HCT116 (cell line): ENCODE data around the gene PIK3R4. TPM values are rescaled to one million over a fixed set of nuclear protein-coding genes. Genes with fewer than 3 reads are reported as not detected.

ENCODE experiments used
- ATAC-seq: fragments of 200-7000 bp; cut with Tn5 transposase; 2 replicates; pipeline ENCODE4 v1.9.1; 2020; ENCODE audit warnings: mild to moderate bottlenecking, moderate library complexity
- BruUV-seq: library from RNA; stranded (reverse); fragments of 400-500 nt; replicated peaks from 2 replicates; lab custom pipeline; 2021; lab: Mats Ljungman, UMichigan
- CTCF ChIA-PET: fragments of 300-600 bp; sonication (Branson Sonifier 250); formaldehyde crosslinking; loops from one replicate; lab custom pipeline; 2021; ENCODE audit warnings: antibody characterized with exemption; lab: Charles Lee
- POLR2A ChIA-PET: fragments of 300-600, 350-600 bp; sonication (Branson Sonifier 250); formaldehyde crosslinking; loops from one replicate; lab custom pipeline; 2021; ENCODE audit warnings: antibody characterized with exemption; lab: Charles Lee
- RAD21 ChIA-PET, 2 experiments: fragments of 300-600 bp; sonication (Branson Sonifier 250); formaldehyde crosslinking; loops; one replicate each; lab custom pipeline; 2023; ENCODE audit warnings: low total read pairs in 2 of 2; ENCODE audit not compliant: uncharacterized antibody in 2 of 2, unreplicated experiment in 2 of 2, low non-redundant PET in 1 of 2; lab: Charles Lee
- DNase-seq: peaks from one replicate; pipeline ENCODE4 v3.0.0-alpha.2; 2010; ENCODE audit warnings: low read depth, low spot score
- H2AFZ ChIP-seq: fragments of 200-600 bp; shearing (Covaris generic), sonication (generic); 2 replicates; pipeline ENCODE4 v1.6.1; 2017; ENCODE audit warnings: low read depth, mixed run types, mixed read lengths, antibody characterized with exemption, low read length; ENCODE audit not compliant: poor library complexity, severe bottlenecking
- H3K27ac ChIP-seq: 2 replicates; pipeline ENCODE4 v1.5.1; 2012; ENCODE audit warnings: low read depth, low read length
- H3K27me3 ChIP-seq: fragments of 200-600 bp; sonication (generic); 2 replicates; pipeline ENCODE4 v1.6.1; 2016; ENCODE audit warnings: mixed run types, low read length, mixed read lengths; ENCODE audit not compliant: insufficient read depth
- H3K36me3 ChIP-seq, 2 experiments: fragments of 200-500 bp in 1 of 2; fragments of 200-600 bp in 1 of 2; sonication (Bioruptor generic) in 1 of 2; sonication (generic) in 1 of 2; 2 replicates each; pipeline versions ENCODE4 v1.5.1 to v1.6.1; 2014 to 2016; ENCODE audit warnings: low read length in 2 of 2, inconsistent platforms in 1 of 2, mixed read lengths in 1 of 2, mixed run types in 1 of 2; ENCODE audit not compliant: insufficient read depth in 2 of 2, control insufficient read depth in 1 of 2
- H3K4me1 ChIP-seq, 2 experiments: fragments of 200-600 bp in 1 of 2; sonication (generic) in 1 of 2; 2 replicates each; pipeline versions ENCODE4 v1.5.1 to v1.6.1; 2012 to 2017; ENCODE audit warnings: low read length in 2 of 2, inconsistent platforms in 1 of 2, mild to moderate bottlenecking in 1 of 2, mixed read lengths in 1 of 2, mixed run types in 1 of 2, moderate library complexity in 1 of 2; ENCODE audit not compliant: insufficient read depth in 2 of 2, control insufficient read depth in 1 of 2
- H3K4me2 ChIP-seq: fragments of 200-600 bp; sonication (generic); 2 replicates; pipeline ENCODE4 v1.6.1; 2017; ENCODE audit warnings: mixed run types, low read length, mixed read lengths
- H3K4me3 ChIP-seq, 2 experiments: fragments of 200-600 bp in 1 of 2; sonication (generic) in 1 of 2; replicated peaks in 1 of 2; 2 replicates each; pipeline ENCODE4 v1.5.1; 2011 to 2016; ENCODE audit warnings: low read length in 2 of 2, control low read depth in 1 of 2, low read depth in 1 of 2, mild to moderate bottlenecking in 1 of 2, mixed read lengths in 1 of 2, mixed run types in 1 of 2
- H3K79me2 ChIP-seq: fragments of 200-600 bp; sonication (generic); 2 replicates; pipeline ENCODE4 v1.6.1; 2017; ENCODE audit warnings: mild to moderate bottlenecking, mixed run types, low read length, moderate library complexity, mixed read lengths; ENCODE audit not compliant: insufficient read depth
- H3K9ac ChIP-seq: fragments of 200-600 bp; sonication (generic); 2 replicates; pipeline ENCODE4 v1.6.1; 2016; ENCODE audit warnings: low read length, mixed read lengths
- H3K9me2 ChIP-seq: fragments of 200-600 bp; sonication (generic), shearing (Covaris generic); 2 replicates; pipeline ENCODE4 v1.6.1; 2017; ENCODE audit warnings: mixed run types, mild to moderate bottlenecking, moderate library complexity; ENCODE audit not compliant: insufficient read depth
- H3K9me3 ChIP-seq, 2 experiments: fragments of 200-500 bp in 1 of 2; fragments of 200-600 bp in 1 of 2; sonication (Bioruptor generic) in 1 of 2; sonication (generic) in 1 of 2; 2 replicates each; pipeline ENCODE4 v1.6.1; 2014 to 2017; ENCODE audit warnings: low read length in 2 of 2, mixed read lengths in 2 of 2, inconsistent platforms in 1 of 2, low read depth in 1 of 2, mild to moderate bottlenecking in 1 of 2, mixed run types in 1 of 2, moderate library complexity in 1 of 2; ENCODE audit not compliant: control insufficient read depth in 1 of 2, insufficient read depth in 1 of 2
- H4K20me1 ChIP-seq: fragments of 200-600 bp; sonication (generic), shearing (Covaris generic); 2 replicates; pipeline ENCODE4 v1.6.1; 2017; ENCODE audit warnings: mixed run types, mild to moderate bottlenecking, moderate library complexity; ENCODE audit not compliant: insufficient read depth
- CEBPB ChIP-seq: IDR thresholded peaks from 2 replicates; pipeline ENCODE4 v1.6.1; 2012; ENCODE audit warnings: low read depth
- CTCF ChIP-seq, 3 experiments: fragments of 200-600 bp in 1 of 3; sonication (generic) in 1 of 3; IDR thresholded peaks in 2 of 3; conservative IDR thresholded peaks in 1 of 3; 2 replicates each; pipeline ENCODE4 v1.5.1; 2012 to 2017; ENCODE audit warnings: low read depth in 2 of 3, low read length in 2 of 3, antibody characterized with exemption in 1 of 3, borderline replicate concordance in 1 of 3, control low read depth in 1 of 3, mild to moderate bottlenecking in 1 of 3, mixed read lengths in 1 of 3, mixed run types in 1 of 3, moderate library complexity in 1 of 3; ENCODE audit not compliant: insufficient read depth in 1 of 3
- EZH2 ChIP-seq: fragments of 200-600 bp; sonication (generic); IDR thresholded peaks from 2 replicates; pipeline ENCODE4 v1.6.1; 2017; ENCODE audit warnings: antibody characterized with exemption, mixed run types
- EZH2phosphoT487 ChIP-seq: fragments of 200-600 bp; IDR thresholded peaks from 2 replicates; pipeline ENCODE4 v1.6.1; 2018; ENCODE audit warnings: antibody characterized with exemption, borderline replicate concordance
- FOSL1 ChIP-seq: IDR thresholded peaks from 2 replicates; pipeline ENCODE4 v1.6.1; 2012; ENCODE audit warnings: low read depth
- POLR2AphosphoS5 ChIP-seq: IDR thresholded peaks from 2 replicates; pipeline ENCODE4 v1.6.1; 2011; ENCODE audit warnings: mild to moderate bottlenecking, low read depth, low read length, moderate library complexity
- SP1 ChIP-seq: IDR thresholded peaks from 2 replicates; pipeline ENCODE4 v1.6.1; 2012; ENCODE audit warnings: low read depth
- SRF ChIP-seq: IDR thresholded peaks from 2 replicates; pipeline ENCODE4 v1.6.1; 2012; ENCODE audit warnings: low read depth
- TCF7L2 ChIP-seq: IDR thresholded peaks from 2 replicates; pipeline ENCODE4 v1.7.0; 2011; ENCODE audit warnings: borderline replicate concordance, inconsistent platforms; ENCODE audit not compliant: insufficient read depth, insufficient read length; ENCODE audit errors: extremely low read depth
- ZBTB33 ChIP-seq: IDR thresholded peaks from 2 replicates; pipeline ENCODE4 v1.6.1; 2011; ENCODE audit warnings: mild to moderate bottlenecking, low read length, moderate library complexity; ENCODE audit not compliant: insufficient replicate concordance; ENCODE audit errors: extremely low read depth
- intact Hi-C: fragments of 100-400 bp; cut with micrococcal nuclease; formaldehyde crosslinking; loops from 2 replicates; pipeline ENCODE4 v1.10.0; 2022
- total RNA-seq: library from RNA; stranded (reverse); gene quantifications from one replicate; pipeline ENCODE4 v1.2.1, GENCODE V29; 2021; ENCODE audit not compliant: unreplicated experiment
- TF ChIP-seq, protein P1 (sequence below): IDR thresholded peaks from 2 replicates; pipeline ENCODE4 v1.6.1; 2012; ENCODE audit warnings: low read depth

The PIK3R4 gene
- total RNA-seq, 1 experiment from 2014 or later: 23.5 TPM

DNA sequence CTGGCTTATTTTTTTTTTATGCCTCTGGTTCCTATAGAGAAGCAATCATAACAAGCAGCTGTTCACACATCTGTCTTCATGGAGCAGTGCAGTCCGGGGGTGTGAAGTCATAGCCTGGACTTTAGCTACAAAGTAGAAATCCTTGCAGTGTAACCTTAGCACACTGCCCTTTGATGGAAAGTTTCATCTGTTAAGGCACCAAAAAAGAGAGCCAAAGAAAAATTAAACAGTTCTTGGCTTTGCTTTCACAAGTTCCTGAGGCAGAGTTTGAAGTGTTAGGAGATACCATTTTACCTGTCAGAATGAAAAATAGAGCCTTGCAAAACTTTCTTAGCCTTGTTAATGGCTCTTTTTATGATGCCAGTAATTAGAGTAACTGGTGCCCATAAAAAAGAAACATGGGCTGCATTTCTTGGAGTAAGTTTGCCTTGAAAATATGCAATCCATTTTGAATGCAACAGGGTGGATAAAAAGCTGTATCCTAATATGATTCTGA, 84.1 kb downstream of the PIK3R4 start (continued):
- TF ChIP-seq, protein P1, sequence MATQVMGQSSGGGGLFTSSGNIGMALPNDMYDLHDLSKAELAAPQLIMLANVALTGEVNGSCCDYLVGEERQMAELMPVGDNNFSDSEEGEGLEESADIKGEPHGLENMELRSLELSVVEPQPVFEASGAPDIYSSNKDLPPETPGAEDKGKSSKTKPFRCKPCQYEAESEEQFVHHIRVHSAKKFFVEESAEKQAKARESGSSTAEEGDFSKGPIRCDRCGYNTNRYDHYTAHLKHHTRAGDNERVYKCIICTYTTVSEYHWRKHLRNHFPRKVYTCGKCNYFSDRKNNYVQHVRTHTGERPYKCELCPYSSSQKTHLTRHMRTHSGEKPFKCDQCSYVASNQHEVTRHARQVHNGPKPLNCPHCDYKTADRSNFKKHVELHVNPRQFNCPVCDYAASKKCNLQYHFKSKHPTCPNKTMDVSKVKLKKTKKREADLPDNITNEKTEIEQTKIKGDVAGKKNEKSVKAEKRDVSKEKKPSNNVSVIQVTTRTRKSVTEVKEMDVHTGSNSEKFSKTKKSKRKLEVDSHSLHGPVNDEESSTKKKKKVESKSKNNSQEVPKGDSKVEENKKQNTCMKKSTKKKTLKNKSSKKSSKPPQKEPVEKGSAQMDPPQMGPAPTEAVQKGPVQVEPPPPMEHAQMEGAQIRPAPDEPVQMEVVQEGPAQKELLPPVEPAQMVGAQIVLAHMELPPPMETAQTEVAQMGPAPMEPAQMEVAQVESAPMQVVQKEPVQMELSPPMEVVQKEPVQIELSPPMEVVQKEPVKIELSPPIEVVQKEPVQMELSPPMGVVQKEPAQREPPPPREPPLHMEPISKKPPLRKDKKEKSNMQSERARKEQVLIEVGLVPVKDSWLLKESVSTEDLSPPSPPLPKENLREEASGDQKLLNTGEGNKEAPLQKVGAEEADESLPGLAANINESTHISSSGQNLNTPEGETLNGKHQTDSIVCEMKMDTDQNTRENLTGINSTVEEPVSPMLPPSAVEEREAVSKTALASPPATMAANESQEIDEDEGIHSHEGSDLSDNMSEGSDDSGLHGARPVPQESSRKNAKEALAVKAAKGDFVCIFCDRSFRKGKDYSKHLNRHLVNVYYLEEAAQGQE: no peak
- TF ChIP-seq CEBPB (no peak), ZBTB33 (no peak)

GRCh38 chr3:130661140-130661891, 85.3 kb downstream of the PIK3R4 start:
- intact Hi-C loops: no loop called here
- Histone ChIP-seq H2AFZ (no peak overlapping the region), H4K20me1 (no peaks in the 10 kb centered on the region), H3K79me2 (no peaks in the 10 kb centered on the region), H3K4me3 (no peak overlapping the region), H3K9me3 (no peaks in the 10 kb centered on the region), H3K4me1 (no peaks in the 10 kb centered on the region; a peak in 1 of 4 replicates), H3K27me3 (no peaks in the 10 kb centered on the region), H3K27ac (no peak overlapping the region), H3K36me3 (no peaks in the 10 kb centered on the region), H3K9ac (no peak overlapping the region), H3K4me2 (no peak overlapping the region), H3K9me2 (no peaks in the 10 kb centered on the region)
- POLR2A ChIA-PET: interaction anchor here (0.7 kb wide), 1 partner anchor 19 kb away, joined by 3 read pairs; no protein-coding TSS in a partner anchor
- no TSS peak for BruUV-seq
- RAD21 ChIA-PET: no interaction called here
- DNase-seq: no peak
- ATAC-seq: no peak
- CTCF ChIA-PET: no interaction called here
- TF ChIP-seq SP1: no peak
- TF ChIP-seq CTCF (IDR thresholded peaks at IDR 0.05 in 2 of 3, conservative IDR thresholded peaks at IDR 0.05 in 1 of 3; ENCODE audit: borderline replicate concordance in 1 of 3, insufficient read depth in 1 of 3, low read depth in 2 of 3, low read length in 2 of 3): no peak
- TF ChIP-seq, protein P1: no peak
- TF ChIP-seq EZH2: no peak
- TF ChIP-seq SRF: no peak
- TF ChIP-seq EZH2phosphoT487: no peak
- TF ChIP-seq FOSL1: no peak
- TF ChIP-seq POLR2AphosphoS5: no peak
- TF ChIP-seq TCF7L2: no peak
